ENCODE data around the gene SOBP. TPM values are rescaled to one million over a fixed set of nuclear protein-coding genes. Genes with fewer than 3 reads are reported as not detected.

The SOBP gene
- total RNA-seq, 1 donor from 2014 or later, result 24.0 TPM

- Mint-ChIP-seq H3K4me1 (no peaks in the 10 kb centered on the region), H3K4me3 (no peak overlapping the region)
These were observed 10.7 kb upstream of the SOBP start for GRCh38 chr6:107479089-107479690.

GRCh38 chr6:107485157-107485556 is 4.8 kb upstream of the SOBP start:
- no peak for TF ChIP-seq CTCF (conservative IDR thresholded peaks at IDR 0.05)
- Mint-ChIP-seq H3K36me3 (ENCODE audit: low read depth) (no peaks in the 10 kb centered on the region), H3K27ac (ENCODE audit: unreplicated experiment) (no peak overlapping the region), H3K27me3 (ENCODE audit: low read depth) (peaks cover 34% of the 10 kb centered on the region), H3K4me1 (peaks cover 13% of the 10 kb centered on the region), H3K4me3 (no peak overlapping the region), H3K9me3 (no peaks in the 10 kb centered on the region)
- no peak for DNase-seq (ENCODE audit: low read depth, low spot score)

More at GRCh38 chr6:107479089-107479690, 10.7 kb upstream of the SOBP start:
- no peak for DNase-seq (ENCODE audit: low read depth, low spot score)
- TF ChIP-seq CTCF (conservative IDR thresholded peaks at IDR 0.05), result no peak
- Mint-ChIP-seq H3K9me3 (no peaks in the 10 kb centered on the region), H3K36me3 (ENCODE audit: low read depth) (no peaks in the 10 kb centered on the region), H3K27ac (ENCODE audit: unreplicated experiment) (no peak overlapping the region), H3K27me3 (ENCODE audit: low read depth) (peaks cover 4% of the 10 kb centered on the region)

GRCh38 chr6:107488174-107488874 is 1.6 kb upstream of the SOBP start:
- peak overlapping the region; percentile 97 for H3K27ac Mint-ChIP-seq (ENCODE audit: unreplicated experiment)

GRCh38 chr6:107488875-107489635 is 862 bp upstream of the SOBP start:
- TF ChIP-seq CTCF (conservative IDR thresholded peaks at IDR 0.05), result no peak
- Mint-ChIP-seq H3K4me1 (peaks cover 13% of the 10 kb centered on the region), H3K36me3 (ENCODE audit: low read depth) (no peaks in the 10 kb centered on the region), H3K4me3 (peak overlapping the region; percentile 100), H3K9me3 (no peaks in the 10 kb centered on the region), H3K27ac (ENCODE audit: unreplicated experiment) (peak overlapping the region; percentile 97), H3K27me3 (ENCODE audit: low read depth) (peaks cover 30% of the 10 kb centered on the region)
- DNase-seq (ENCODE audit: low read depth, low spot score), result peak; percentile 53

More at GRCh38 chr6:107488174-107488874, 1.6 kb upstream of the SOBP start:
- no peak for TF ChIP-seq CTCF (conservative IDR thresholded peaks at IDR 0.05)
- no peaks in the 10 kb centered on the region for H3K36me3 Mint-ChIP-seq (ENCODE audit: low read depth)
- no peak for DNase-seq (ENCODE audit: low read depth, low spot score)
- peaks cover 13% of the 10 kb centered on the region for H3K4me1 Mint-ChIP-seq
- peak overlapping the region; percentile 100 for H3K4me3 Mint-ChIP-seq
- no peaks in the 10 kb centered on the region for H3K9me3 Mint-ChIP-seq
- H3K27me3 Mint-ChIP-seq (ENCODE audit: low read depth), result peaks cover 30% of the 10 kb centered on the region

- Mint-ChIP-seq H3K27me3 (ENCODE audit: low read depth) (peaks cover 28% of the 10 kb centered on the region), H3K4me3 (no peak overlapping the region), H3K36me3 (ENCODE audit: low read depth) (no peaks in the 10 kb centered on the region), H3K9me3 (no peaks in the 10 kb centered on the region), H3K27ac (ENCODE audit: unreplicated experiment) (peak overlapping the region; percentile 90), H3K4me1 (peaks cover 24% of the 10 kb centered on the region)
- peak; percentile 18 for DNase-seq (ENCODE audit: low read depth, low spot score)
- no peak for TF ChIP-seq CTCF (conservative IDR thresholded peaks at IDR 0.05)
These were observed 735 bp downstream of the SOBP start for GRCh38 chr6:107490566-107491137.
